K562 (cell line): ENCODE results near the gene PTPRC. TPM values are rescaled to one million over a fixed set of nuclear protein-coding genes. Genes with fewer than 3 reads are reported as not detected.

Source experiments
- ATAC-seq: fragments of 200-7000 bp; cut with Tn5 transposase; 3 replicates; pipeline ENCODE4 v1.9.1; 2020; ENCODE audit warnings: moderate library complexity
- BruUV-seq: library from RNA; stranded (reverse); fragments of 400-500 nt; replicated peaks from 2 replicates; lab custom pipeline; 2021; lab: Mats Ljungman, UMichigan
- CTCF ChIA-PET: fragments of 300-600 bp; formaldehyde crosslinking; extraction: SDS; loops from one replicate; lab custom pipeline; 2021; ENCODE audit warnings: low intra/inter-chr PET ratio; lab: Yijun Ruan, JAX
- POLR2A ChIA-PET: fragments of 300-600, 350-650 bp; sonication (Branson Sonifier 250); formaldehyde crosslinking; extraction: SDS; loops from one replicate; lab custom pipeline; 2021; ENCODE audit warnings: antibody characterized with exemption, inconsistent platforms; lab: Yijun Ruan, JAX
- DNase-seq, 4 experiments: peaks; one replicate each; pipeline versions ENCODE4 v3.0.0 to v3.0.0-alpha.2; 2011 to 2018; ENCODE audit warnings: low spot score in 3 of 4, mixed read lengths in 3 of 4; ENCODE audit errors: extremely low read depth in 1 of 4
- FAIRE-seq: peaks from 2 replicates; lab custom pipeline; 2011; peaks lifted over from hg19 to GRCh38; lab: Jason Lieb, UNC
- H2AFZ ChIP-seq: 2 replicates; pipeline ENCODE4 v1.6.0; 2011; ENCODE audit warnings: low read depth, low read length, control low read depth, inconsistent platforms
- H3K27ac ChIP-seq: fragments of 200-600 bp; 3 replicates; pipeline ENCODE4 v1.8.0; 2011; ENCODE audit warnings: low read depth, mild to moderate bottlenecking, control low read depth, inconsistent platforms, low read length, moderate library complexity, mixed read lengths; ENCODE audit errors: extremely low read depth
- H3K27me3 ChIP-seq, 2 experiments: fragments of 300-600 bp in 1 of 2; 2 replicates in 1 of 2; 3 replicates in 1 of 2; pipeline versions ENCODE4 v1.6.0 to v1.8.0; 2011; ENCODE audit warnings: inconsistent platforms in 2 of 2, low read length in 2 of 2, mild to moderate bottlenecking in 1 of 2, mixed read lengths in 1 of 2, moderate library complexity in 1 of 2; ENCODE audit not compliant: control insufficient read depth in 2 of 2, insufficient read depth in 2 of 2
- H3K36me3 ChIP-seq: fragments of 300-600 bp; 3 replicates; pipeline ENCODE4 v1.8.0; 2011; ENCODE audit warnings: mild to moderate bottlenecking, low read length, inconsistent platforms; ENCODE audit not compliant: control insufficient read depth, insufficient read depth
- H3K4me1 ChIP-seq, 2 experiments: fragments of 200-600 bp in 1 of 2; replicated peaks in 1 of 2; 2 replicates in 1 of 2; 3 replicates in 1 of 2; pipeline versions ENCODE4 v1.5.1 to v1.8.0; 2011; ENCODE audit warnings: inconsistent platforms in 2 of 2, low read length in 2 of 2, mild to moderate bottlenecking in 1 of 2, mixed read lengths in 1 of 2, moderate library complexity in 1 of 2; ENCODE audit not compliant: control insufficient read depth in 2 of 2, insufficient read depth in 2 of 2
- H3K4me2 ChIP-seq: 2 replicates; pipeline ENCODE4 v1.6.1; 2011; ENCODE audit warnings: low read length, control low read depth, inconsistent platforms, mixed read lengths; ENCODE audit not compliant: insufficient read depth
- H3K4me3 ChIP-seq: fragments of 200-600 bp; sonication (generic), shearing (Covaris generic); 2 replicates; pipeline ENCODE4 v1.5.1; 2016; ENCODE audit warnings: control low read depth, inconsistent platforms
- H3K79me2 ChIP-seq: fragments of 200-600 bp; 3 replicates; pipeline ENCODE4 v1.8.0; 2011; ENCODE audit warnings: low read length, inconsistent platforms; ENCODE audit not compliant: control insufficient read depth, insufficient read depth
- H3K9ac ChIP-seq, 2 experiments: 2 replicates each; pipeline versions ENCODE4 v1.6.0 to v1.6.1; 2011; ENCODE audit warnings: low read depth in 2 of 2, low read length in 2 of 2, control low read depth in 1 of 2, inconsistent platforms in 1 of 2, mild to moderate bottlenecking in 1 of 2, mixed read lengths in 1 of 2; ENCODE audit not compliant: insufficient read depth in 1 of 2
- H3K9me1 ChIP-seq: one replicate; pipeline ENCODE4 v1.6.0; 2011; ENCODE audit warnings: inconsistent platforms, mild to moderate bottlenecking, low read length, moderate library complexity; ENCODE audit not compliant: control insufficient read depth, insufficient read depth
- H3K9me3 ChIP-seq: replicated peaks from 2 replicates; pipeline ENCODE4 v1.5.1; 2011; ENCODE audit warnings: low read depth, low read length, inconsistent platforms; ENCODE audit not compliant: control insufficient read depth, insufficient read depth
- H4K20me1 ChIP-seq: replicated peaks from 2 replicates; pipeline ENCODE4 v1.6.1; 2011; ENCODE audit warnings: low read length, inconsistent platforms, mixed read lengths; ENCODE audit not compliant: control insufficient read depth, insufficient read depth
- C11orf30 ChIP-seq: fragments of 450-650 bp; IDR thresholded peaks from 2 replicates; pipeline ENCODE4 v1.6.1; 2016; ENCODE audit warnings: low read depth, mild to moderate bottlenecking
- EZH2 ChIP-seq: IDR thresholded peaks from 2 replicates; pipeline ENCODE4 v1.6.1; 2012; ENCODE audit warnings: low read depth, mild to moderate bottlenecking, inconsistent platforms, low read length, borderline replicate concordance
- GTF2F1 ChIP-seq: IDR thresholded peaks from 2 replicates; pipeline ENCODE4 v1.6.1; 2011; ENCODE audit warnings: low read depth, low read length, improper control_type of control experiment
- HDGF ChIP-seq: fragments of 450-650 bp; IDR thresholded peaks from 2 replicates; pipeline ENCODE4 v1.6.1; 2016
- HMG20B ChIP-seq: fragments of 250-450 bp; sonication (Bioruptor Pico); IDR thresholded peaks from 2 replicates; pipeline ENCODE4 v1.5.0; 2021; ENCODE audit warnings: mild to moderate bottlenecking
- HNRNPK ChIP-seq: fragments of 200-400 bp; formaldehyde crosslinking; IDR thresholded peaks from one replicate; pipeline ENCODE4 v1.6.1; 2018; ENCODE audit warnings: mild to moderate bottlenecking, low read depth, low read length; ENCODE audit not compliant: poor library complexity, severe bottlenecking
- HNRNPUL1 ChIP-seq: fragments of 200-400 bp; formaldehyde crosslinking; IDR thresholded peaks from 2 replicates; pipeline ENCODE4 v1.6.1; 2017; ENCODE audit warnings: low read length
- MEF2D ChIP-seq: conservative IDR thresholded peaks from 2 replicates; pipeline ENCODE4 v1.6.1; 2016; ENCODE audit warnings: low read depth, missing genetic modification characterization, missing compliant biosample characterization
- RBFOX2 ChIP-seq: fragments of 200-400 bp; formaldehyde crosslinking; IDR thresholded peaks from 2 replicates; pipeline ENCODE4 v1.6.1; 2017; ENCODE audit warnings: low read depth, mild to moderate bottlenecking, low read length, moderate library complexity
- SNIP1 ChIP-seq: fragments of 450-650 bp; IDR thresholded peaks from 2 replicates; pipeline ENCODE4 v1.7.1; 2017; ENCODE audit warnings: low read depth, mild to moderate bottlenecking
- STAG1 ChIP-seq: sonication (generic); formaldehyde crosslinking; IDR thresholded peaks from 2 replicates; pipeline ENCODE4 v1.5.0; 2020; ENCODE audit warnings: missing genetic modification reagents, borderline replicate concordance
- TARDBP ChIP-seq: fragments of 450-650 bp; IDR thresholded peaks from 2 replicates; pipeline ENCODE4 v1.6.1; 2016
- TSHZ1 ChIP-seq: fragments of 250-450 bp; sonication (Bioruptor Pico); IDR thresholded peaks from 2 replicates; pipeline ENCODE4 v1.4.0; 2020; ENCODE audit warnings: mild to moderate bottlenecking, moderate library complexity
- XRCC4 ChIP-seq: IDR thresholded peaks from one replicate; pipeline ENCODE4 v1.6.1; 2011; ENCODE audit not compliant: insufficient read depth, insufficient read length; ENCODE audit errors: extremely low read depth
- ZNF444 ChIP-seq: fragments of 250-450 bp; sonication (Bioruptor Pico); IDR thresholded peaks from 2 replicates; pipeline ENCODE4 v1.4.0; 2020; ENCODE audit warnings: mild to moderate bottlenecking, moderate library complexity
- WGBS: fragments of 100-300 bp; shearing (Covaris generic); methylation state at CpG from one replicate; pipeline ENCODE4 v1.1.6; 2016; ENCODE audit warnings: low coverage, mixed read lengths; ENCODE audit not compliant: insufficient coverage; ENCODE audit errors: missing lambda C conversion rate; 5-methylcytosine and 5-hydroxymethylcytosine counted together
- in situ Hi-C: fragments of 300-500 bp; cut with MboI; formaldehyde crosslinking; loops from 4 replicates; pipeline ENCODE4 v1.15.0; 2018; ENCODE audit warnings: inconsistent platforms, mixed read lengths
- intact Hi-C: fragments of 100-400 bp; cut with micrococcal nuclease; formaldehyde crosslinking; loops from 2 replicates; pipeline ENCODE4 v1.14.2; 2022
- polyA plus RNA-seq, 8 experiments: library from polyadenylated mRNA; depleted of rRNA in 4 of 8; stranded (reverse) in 5 of 8; unstranded in 3 of 8; fragments of >200 nt; fragmentation: Nextera tagmentation in 2 of 8; fragmentation: Illumina TruSeq in 1 of 8; extraction: Ambion mirVana in 2 of 8; extraction: Trizol in 1 of 8; gene quantifications; 2 replicates each; pipeline versions ENCODE4 v1.2.1 to v1.2.3, GENCODE V29; 2011 to 2014; ENCODE audit warnings: inconsistent platforms in 1 of 8, missing spikeins in 1 of 8
- total RNA-seq, 7 experiments: library from RNA; depleted of rRNA in 6 of 7; stranded (reverse); fragments of >200 nt in 6 of 7; fragmentation: Illumina TruSeq in 2 of 7; extraction: Trizol in 2 of 7; gene quantifications; 2 replicates each; pipeline versions ENCODE4 v1.2.1 to v1.2.3, GENCODE V29; 2011 to 2021; ENCODE audit warnings: low replicate concordance in 1 of 7
- TF ChIP-seq, protein P1 (sequence below): fragments of 250-450 bp; sonication (Bioruptor Pico); IDR thresholded peaks from 2 replicates; pipeline ENCODE4 v1.8.0; 2021; ENCODE audit warnings: moderate library complexity, mild to moderate bottlenecking, inconsistent platforms

PTPRC gene
- total and polyA plus RNA-seq, 9 of the 15 experiments (the other 6 are each of a cell fraction or from before 2014, with no cell fraction given) = 7.1 to 107 (median 62.9) TPM

- H3K9ac ChIP-seq = no peak overlapping the region
- H3K4me2 ChIP-seq = no peak overlapping the region
- no peaks in the 10 kb centered on the region for H3K27me3 ChIP-seq
- in situ Hi-C loops (no loop called here), intact Hi-C loops (no loop called here)
- no peaks in the 10 kb centered on the region for H3K79me2 ChIP-seq
- ChIA-PET CTCF (no interaction called here), POLR2A (no interaction called here)
- no peaks in the 10 kb centered on the region for H4K20me1 ChIP-seq
- no peaks in the 10 kb centered on the region for H3K4me1 ChIP-seq
- H2AFZ ChIP-seq = no peak overlapping the region
- BruUV-seq = no TSS peak
- H3K36me3 ChIP-seq = peaks cover 9% of the 10 kb centered on the region; the same call in 1 of the 3 replicates
- TF ChIP-seq MEF2D = no peak
- no peak for TF ChIP-seq XRCC4
- TF ChIP-seq HNRNPUL1 = no peak
- no peak for TF ChIP-seq HDGF
- TF ChIP-seq TARDBP = no peak
- no peak for TF ChIP-seq ZNF444
- no peak for TF ChIP-seq HMG20B (CRISPR knock-in tag)
- H3K9me3 ChIP-seq = no peaks in the 10 kb centered on the region
- ATAC-seq = no peak
- H3K4me3 ChIP-seq = no peak overlapping the region
- DNase-seq = no peak
- no peak for FAIRE-seq
- no peak overlapping the region for H3K27ac ChIP-seq
- no peaks in the 10 kb centered on the region for H3K9me1 ChIP-seq
Measured at GRCh38 chr1:198726455-198726854, 87.6 kb downstream of the PTPRC start.

GRCh38 chr1:198729195-198729863 lies 90.5 kb downstream of the PTPRC start:
- CTCF ChIA-PET = no interaction called here
- DNase-seq (no peak), ATAC-seq (no peak), FAIRE-seq (no peak)
- WGBS = 63% methylated on average over 5 of the region's 5 CpGs
- Histone ChIP-seq H3K36me3 (peaks cover 20% of the 10 kb centered on the region; the same call in 2 of the 3 replicates), H3K27me3 (no peaks in the 10 kb centered on the region), H3K79me2 (no peaks in the 10 kb centered on the region), H3K4me3 (no peak overlapping the region), H3K4me2 (no peak overlapping the region), H4K20me1 (no peaks in the 10 kb centered on the region), H3K9ac (no peak overlapping the region), H3K9me1 (no peaks in the 10 kb centered on the region), H3K9me3 (no peaks in the 10 kb centered on the region), H3K4me1 (no peaks in the 10 kb centered on the region), H3K27ac (no peak overlapping the region), H2AFZ (no peak overlapping the region)
- in situ Hi-C loops = no loop called here
- POLR2A ChIA-PET = no interaction called here
- intact Hi-C loops = no loop called here
- BruUV-seq = no TSS peak
- TF ChIP-seq C11orf30 (no peak), STAG1 (no peak), EZH2 (no peak), HNRNPK (no peak), GTF2F1 (no peak), TSHZ1 (no peak), RBFOX2 (no peak), SNIP1 (no peak)
- TF ChIP-seq, protein P1, sequence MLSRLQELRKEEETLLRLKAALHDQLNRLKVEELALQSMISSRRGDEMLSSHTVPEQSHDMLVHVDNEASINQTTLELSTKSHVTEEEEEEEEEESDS (CRISPR knock-in tag) = no peak
